ENCODE results near the gene RBL1. TPM values are rescaled to one million over a fixed set of nuclear protein-coding genes. Genes with fewer than 3 reads are reported as not detected.
"Not testable (repeated sequence)": the region's sequence is repeated elsewhere in the genome, so short reads cannot be mapped to it uniquely, and the experiment has no call there.

RBL1 gene
- total RNA-seq, 3 donors from 2014 or later (not counting 1 experiment from before 2014, with no cell fraction given) = 21.0 to 28.4 (median 22.2) TPM

GRCh38 chr20:37055276-37055675 is 40.5 kb downstream of the RBL1 start:
- no peak overlapping the region for H3K4me3 Mint-ChIP-seq
- no peak for TF ChIP-seq CTCF (IDR thresholded peaks at IDR 0.05)
- Histone ChIP-seq H3K9me3 (ENCODE audit: control insufficient read depth, insufficient read depth, low read length) (no peaks in the 10 kb centered on the region), H3K4me3 (ENCODE audit: low read length) (no peak overlapping the region), H3K36me3 (ENCODE audit: control insufficient read depth, insufficient read depth, low read length) (peaks cover 41% of the 10 kb centered on the region), H3K27ac (ENCODE audit: low read length) (no peak overlapping the region), H3K4me1 (ENCODE audit: control insufficient read depth, insufficient read depth, low read length) (no peaks in the 10 kb centered on the region), H3K27me3 (ENCODE audit: control insufficient read depth, insufficient read depth, low read length) (no peaks in the 10 kb centered on the region)
- DNase-seq (no peak), ATAC-seq (no peak)
- intact Hi-C loops (cut with micrococcal nuclease) = no loop called here
- peak overlapping the region in 1 of 2 donors; percentile 19 for H3K27ac Mint-ChIP-seq
- H3K27me3 Mint-ChIP-seq (ENCODE audit: low read depth in 2 of 2) = no peaks in the 10 kb centered on the region
- 99% methylated on average over 3 of the region's 3 CpGs for WGBS (ENCODE audit: insufficient coverage)
- H3K9me3 Mint-ChIP-seq = no peaks in the 10 kb centered on the region
- H3K4me1 Mint-ChIP-seq = no peaks in the 10 kb centered on the region
- peaks cover 35% of the 10 kb centered on the region for H3K36me3 Mint-ChIP-seq

GRCh38 chr20:37053230-37053950 is 42.4 kb downstream of the RBL1 start:
- TF ChIP-seq CTCF (IDR thresholded peaks at IDR 0.05) = no peak
- H3K4me3 Mint-ChIP-seq = no peak overlapping the region
- Histone ChIP-seq H3K9me3 (ENCODE audit: control insufficient read depth, insufficient read depth, low read length) (no peaks in the 10 kb centered on the region), H3K36me3 (ENCODE audit: control insufficient read depth, insufficient read depth, low read length) (peaks cover 38% of the 10 kb centered on the region), H3K27me3 (ENCODE audit: control insufficient read depth, insufficient read depth, low read length) (no peaks in the 10 kb centered on the region), H3K4me3 (ENCODE audit: low read length) (no peak overlapping the region), H3K4me1 (ENCODE audit: control insufficient read depth, insufficient read depth, low read length) (no peaks in the 10 kb centered on the region), H3K27ac (ENCODE audit: low read length) (no peak overlapping the region)
- H3K4me1 Mint-ChIP-seq = no peaks in the 10 kb centered on the region
- H3K27ac Mint-ChIP-seq = no peak overlapping the region
- H3K36me3 Mint-ChIP-seq = peaks cover 25% of the 10 kb centered on the region
- 100% methylated on average over 1 of the region's 4 CpGs for WGBS (ENCODE audit: insufficient coverage)
- no peaks in the 10 kb centered on the region for H3K27me3 Mint-ChIP-seq (ENCODE audit: low read depth in 2 of 2)
- no peak for ATAC-seq
- intact Hi-C loops (cut with micrococcal nuclease) = no loop called here
- H3K9me3 Mint-ChIP-seq = no peaks in the 10 kb centered on the region
- no peak for DNase-seq

DNA sequence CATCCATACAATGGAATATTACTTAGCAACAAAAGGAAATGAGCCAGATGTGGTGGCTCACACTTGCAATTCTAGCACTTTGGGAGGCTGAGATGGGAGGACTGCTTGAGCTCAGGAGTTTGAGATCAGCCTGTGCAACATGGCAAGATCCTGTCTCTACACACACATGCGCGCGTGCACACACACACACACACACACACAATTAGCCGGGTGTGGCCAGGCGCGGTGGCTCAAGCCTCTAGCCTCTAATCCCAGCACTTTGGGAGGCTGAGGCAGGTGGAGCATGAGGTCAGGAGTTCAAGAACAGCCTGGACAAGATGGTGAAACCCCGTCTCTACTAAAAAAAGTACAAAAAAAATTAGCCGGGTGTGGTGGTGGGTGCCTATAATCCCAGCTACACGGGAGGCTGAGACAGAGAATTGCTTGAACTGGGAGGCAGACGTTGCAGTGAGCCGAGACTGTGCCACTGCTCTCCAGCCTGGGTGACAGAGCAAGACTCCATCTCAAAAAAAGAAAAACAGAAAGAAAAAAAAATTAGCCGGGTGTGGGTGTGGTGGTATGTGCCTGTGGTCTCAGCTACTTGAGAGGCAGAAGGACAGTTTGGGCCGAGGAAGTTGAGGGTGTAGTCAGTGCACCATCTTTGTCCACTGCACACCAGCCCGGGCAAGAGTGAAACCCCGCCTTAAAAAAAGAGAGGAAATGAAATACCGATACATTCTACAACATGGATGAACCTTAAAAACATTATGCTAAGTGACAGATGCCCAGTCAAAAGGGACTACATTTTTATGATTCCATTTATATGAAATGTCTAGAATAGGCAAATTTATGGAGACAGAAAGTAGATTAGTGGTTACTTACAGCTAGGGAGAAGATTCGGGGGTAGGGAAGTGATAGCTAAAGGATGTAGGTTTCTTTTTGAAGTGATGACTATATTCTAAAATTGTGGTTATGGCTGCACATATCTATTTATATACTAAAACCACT is 52.5 kb downstream of the RBL1 start:
- peaks cover 0 to 4% of the 10 kb centered on the region in 2 donors for H3K9me3 Mint-ChIP-seq
- Histone ChIP-seq H3K27ac (ENCODE audit: low read length) (peak overlapping the region; percentile 69), H3K9me3 (ENCODE audit: control insufficient read depth, insufficient read depth, low read length) (no peaks in the 10 kb centered on the region), H3K4me3 (ENCODE audit: low read length) (peak overlapping the region; percentile 42), H3K27me3 (ENCODE audit: control insufficient read depth, insufficient read depth, low read length) (no peaks in the 10 kb centered on the region), H3K36me3 (ENCODE audit: control insufficient read depth, insufficient read depth, low read length) (peaks cover 40% of the 10 kb centered on the region), H3K4me1 (ENCODE audit: control insufficient read depth, insufficient read depth, low read length) (peaks cover 21% of the 10 kb centered on the region)
- intact Hi-C loops (cut with micrococcal nuclease) = loop anchor here (5.0 kb wide), 1 partner anchor 91 kb away; the partner anchor contains the start of gene SAMHD1
- TF ChIP-seq CTCF (IDR thresholded peaks at IDR 0.05) = no peak
- peak overlapping the region; percentile 84 for H3K4me3 Mint-ChIP-seq
- peak overlapping the region; percentile 86 to 93 for H3K27ac Mint-ChIP-seq
- 23% methylated on average over 14 of the region's 17 CpGs for WGBS (ENCODE audit: insufficient coverage)
- ATAC-seq (peak; percentile 69 to 74 (median 71)), DNase-seq (peak; percentile 37 to 63)
- H3K36me3 Mint-ChIP-seq = peaks cover 9% of the 10 kb centered on the region
- peaks cover 28 to 36% of the 10 kb centered on the region in 2 donors for H3K4me1 Mint-ChIP-seq
- no peaks in the 10 kb centered on the region for H3K27me3 Mint-ChIP-seq (ENCODE audit: low read depth in 2 of 2)

GRCh38 chr20:37039366-37039765 is 56.4 kb downstream of the RBL1 start:
- H3K27ac ChIP-seq (ENCODE audit: low read length); H3K4me3 Mint-ChIP-seq; H3K27me3 ChIP-seq (ENCODE audit: control insufficient read depth, insufficient read depth, low read length); H3K27me3 Mint-ChIP-seq (ENCODE audit: low read depth in 2 of 2); DNase-seq; H3K9me3 Mint-ChIP-seq; H3K36me3 Mint-ChIP-seq; H3K4me3 ChIP-seq (ENCODE audit: low read length); intact Hi-C loops (cut with micrococcal nuclease); H3K9me3 ChIP-seq (ENCODE audit: control insufficient read depth, insufficient read depth, low read length); ATAC-seq: not testable (repeated sequence)
- H3K4me1 Mint-ChIP-seq = peaks cover 28 to 37% of the 10 kb centered on the region in 2 donors
- peaks cover 22% of the 10 kb centered on the region for H3K36me3 ChIP-seq (ENCODE audit: control insufficient read depth, insufficient read depth, low read length)
- WGBS (ENCODE audit: insufficient coverage) = 95% methylated on average over 2 of the region's 2 CpGs
- H3K4me1 ChIP-seq (ENCODE audit: control insufficient read depth, insufficient read depth, low read length) = peaks cover 19% of the 10 kb centered on the region
- H3K27ac Mint-ChIP-seq = peak overlapping the region in 1 of 2 donors; percentile 50
